Mesenchymal stem cell (in vitro differentiated cells and primary cell): ENCODE results near the gene ATP8B4.
A peak's percentile ranks its signal among the peaks of the same experiment; 100 is the strongest.
"Not testable (repeated sequence)": the region's sequence is repeated elsewhere in the genome, so short reads cannot be mapped to it uniquely, and the experiment has no call there.

Source experiments
- DNase-seq: peaks from one replicate; pipeline ENCODE4 v3.0.0-alpha.2; 2013
- H2AFZ ChIP-seq: one replicate; pipeline ENCODE4 v1.6.1; 2013; ENCODE audit warnings: low read depth, mild to moderate bottlenecking, control low read depth, inconsistent platforms, low read length, moderate library complexity
- H2AK5ac ChIP-seq: 2 replicates; pipeline ENCODE4 v1.6.1; 2013; ENCODE audit warnings: low read length, moderate library complexity, mild to moderate bottlenecking, inconsistent platforms; ENCODE audit not compliant: severe bottlenecking
- H2BK120ac ChIP-seq: one replicate; pipeline ENCODE4 v1.6.1; 2013; ENCODE audit warnings: low read depth, mild to moderate bottlenecking, inconsistent platforms, low read length, moderate library complexity
- H2BK12ac ChIP-seq, 2 experiments: one replicate each; pipeline ENCODE4 v1.6.1; 2013; ENCODE audit warnings: inconsistent platforms in 2 of 2, low read length in 2 of 2, mild to moderate bottlenecking in 2 of 2, moderate library complexity in 2 of 2, control low read depth in 1 of 2
- H2BK15ac ChIP-seq: one replicate; pipeline ENCODE4 v1.6.1; 2013; ENCODE audit warnings: mild to moderate bottlenecking, low read depth, inconsistent platforms; ENCODE audit not compliant: poor library complexity, severe bottlenecking
- H2BK5ac ChIP-seq: 2 replicates; pipeline ENCODE4 v1.6.1; 2013; ENCODE audit warnings: low read depth, mild to moderate bottlenecking, low read length, control low read depth, inconsistent platforms; ENCODE audit not compliant: poor library complexity, severe bottlenecking
- H3K14ac ChIP-seq, 2 experiments: one replicate each; pipeline ENCODE4 v1.6.1; 2013; ENCODE audit warnings: inconsistent platforms in 2 of 2, low read length in 2 of 2, control low read depth in 1 of 2, mild to moderate bottlenecking in 1 of 2, moderate library complexity in 1 of 2
- H3K18ac ChIP-seq, 2 experiments: one replicate each; pipeline ENCODE4 v1.6.1; 2013; ENCODE audit warnings: inconsistent platforms in 2 of 2, low read length in 2 of 2, control low read depth in 1 of 2, low read depth in 1 of 2, mild to moderate bottlenecking in 1 of 2
- H3K23ac ChIP-seq, 2 experiments: one replicate each; pipeline ENCODE4 v1.6.1; 2013; ENCODE audit warnings: inconsistent platforms in 2 of 2, low read length in 2 of 2, mild to moderate bottlenecking in 2 of 2, moderate library complexity in 2 of 2, control low read depth in 1 of 2
- H3K27ac ChIP-seq: 2 replicates; pipeline ENCODE4 v1.5.1; 2013; ENCODE audit warnings: mild to moderate bottlenecking, moderate library complexity, low read length, control low read depth, inconsistent platforms; ENCODE audit not compliant: poor library complexity, severe bottlenecking
- H3K27me3 ChIP-seq, 2 experiments: 2 replicates each; pipeline versions ENCODE4 v1.6.1 to v1.7.0; 2013; ENCODE audit warnings: low read length in 2 of 2, mild to moderate bottlenecking in 2 of 2, moderate library complexity in 2 of 2, control low read depth in 1 of 2, inconsistent platforms in 1 of 2; ENCODE audit not compliant: control insufficient read depth in 1 of 2, insufficient read depth in 1 of 2
- H3K36me3 ChIP-seq, 2 experiments: 2 replicates each; pipeline versions ENCODE4 v1.6.1 to v1.7.0; 2013; ENCODE audit warnings: low read length in 2 of 2, control low read depth in 1 of 2, inconsistent platforms in 1 of 2, low read depth in 1 of 2, mild to moderate bottlenecking in 1 of 2; ENCODE audit not compliant: insufficient read depth in 2 of 2, control insufficient read depth in 1 of 2
- H3K4ac ChIP-seq, 2 experiments: one replicate each; pipeline ENCODE4 v1.6.1; 2013; ENCODE audit warnings: inconsistent platforms in 2 of 2, low read length in 2 of 2, mild to moderate bottlenecking in 2 of 2, moderate library complexity in 2 of 2, control low read depth in 1 of 2, low read depth in 1 of 2
- H3K4me1 ChIP-seq: 2 replicates; pipeline ENCODE4 v1.6.1; 2013; ENCODE audit warnings: low read depth, low read length, control low read depth; ENCODE audit not compliant: control insufficient read depth, insufficient read depth
- H3K4me2 ChIP-seq: 2 replicates; pipeline ENCODE4 v1.6.1; 2013; ENCODE audit warnings: low read length, mild to moderate bottlenecking, inconsistent platforms; ENCODE audit not compliant: poor library complexity, severe bottlenecking
- H3K4me3 ChIP-seq, 2 experiments: 2 replicates each; pipeline versions ENCODE4 v1.5.1 to v1.7.0; 2013; ENCODE audit warnings: low read length in 2 of 2, mild to moderate bottlenecking in 2 of 2, control low read depth in 1 of 2, low read depth in 1 of 2; ENCODE audit not compliant: insufficient read depth in 1 of 2
- H3K79me1 ChIP-seq: replicated peaks from 2 replicates; pipeline ENCODE4 v1.6.1; 2013; ENCODE audit warnings: mild to moderate bottlenecking, control low read depth, low read length, inconsistent platforms; ENCODE audit not compliant: poor library complexity, severe bottlenecking
- H3K9ac ChIP-seq: 2 replicates; pipeline ENCODE4 v1.7.0; 2013; ENCODE audit warnings: mild to moderate bottlenecking, low read length, moderate library complexity
- H3K9me3 ChIP-seq: 2 replicates; pipeline ENCODE4 v1.7.0; 2013; ENCODE audit warnings: mild to moderate bottlenecking, low read length; ENCODE audit not compliant: control insufficient read depth
- H4K8ac ChIP-seq: one replicate; pipeline ENCODE4 v1.6.1; 2013; ENCODE audit warnings: inconsistent platforms, mild to moderate bottlenecking, low read length, moderate library complexity
- H4K91ac ChIP-seq: one replicate; pipeline ENCODE4 v1.6.1; 2013; ENCODE audit warnings: mild to moderate bottlenecking, low read length, inconsistent platforms
- WGBS: methylation state at CpG from one replicate; pipeline ENCODE4 v1.1.7; 2013; ENCODE audit warnings: mixed read lengths; 5-methylcytosine and 5-hydroxymethylcytosine counted together

The ATP8B4 gene

DNA sequence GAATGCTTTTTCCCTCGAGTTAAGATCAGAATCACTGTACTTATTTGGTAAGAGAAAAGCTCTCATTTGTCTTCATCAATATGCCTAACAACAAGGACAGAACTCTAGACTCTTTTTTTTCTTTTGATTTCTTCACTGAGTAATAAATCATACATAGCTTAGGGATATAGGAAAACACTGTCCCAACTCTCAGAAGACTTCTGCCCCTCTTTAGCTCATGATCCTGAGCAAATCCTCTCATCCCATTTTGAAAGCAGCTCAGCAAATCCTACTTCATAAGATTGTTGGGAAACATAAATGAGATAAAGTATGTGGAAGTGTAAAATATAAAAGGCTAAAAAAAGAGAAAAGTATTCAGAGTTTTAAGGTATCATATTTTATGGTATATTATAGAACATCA, 141.7 kb downstream of the ATP8B4 start:
- no peak overlapping the region for H2BK15ac ChIP-seq

DNA sequence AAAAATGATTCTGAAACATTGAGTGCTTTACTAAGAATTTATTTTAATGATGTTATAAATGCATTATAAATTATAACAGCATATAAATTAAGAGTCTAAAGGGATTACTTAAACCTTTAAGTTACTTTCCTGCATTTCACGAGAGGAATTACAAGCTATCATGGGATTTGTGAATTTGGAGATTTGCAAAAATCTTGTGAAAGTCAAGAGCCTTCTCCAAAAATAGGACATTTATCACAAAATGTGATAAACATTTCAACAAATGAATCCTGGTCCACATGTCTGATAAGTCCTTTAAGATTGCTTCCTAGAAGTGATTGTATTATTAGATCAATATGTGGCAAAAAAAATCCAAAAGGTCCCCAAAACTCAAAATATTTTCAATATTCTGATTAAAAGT, 154.5 kb downstream of the ATP8B4 start:
- WGBS = no CpG with 5 or more reads among the region's 1 CpG
- no peaks in the 10 kb centered on the region for H3K4me1 ChIP-seq
- no peak overlapping the region for H3K18ac ChIP-seq
- H2BK120ac ChIP-seq = no peak overlapping the region
- no peak overlapping the region for H4K91ac ChIP-seq
- no peak for DNase-seq
- H2AFZ ChIP-seq = no peak overlapping the region
- H3K27me3 ChIP-seq = no peaks in the 10 kb centered on the region
- H2AK5ac ChIP-seq = no peak overlapping the region
- no peak overlapping the region for H2BK15ac ChIP-seq
- no peak overlapping the region for H2BK12ac ChIP-seq
- peaks cover 13% of the 10 kb centered on the region for H3K9me3 ChIP-seq
- no peak overlapping the region for H3K23ac ChIP-seq
- H3K14ac ChIP-seq = no peak overlapping the region
- no peak overlapping the region for H3K4me2 ChIP-seq
- no peak overlapping the region for H2BK5ac ChIP-seq
- H3K79me1 ChIP-seq = no peaks in the 10 kb centered on the region
- no peaks in the 10 kb centered on the region for H3K36me3 ChIP-seq
- no peak overlapping the region for H3K4me3 ChIP-seq
- no peak overlapping the region for H3K27ac ChIP-seq
- no peak overlapping the region for H4K8ac ChIP-seq
- H3K9ac ChIP-seq = no peak overlapping the region
- H3K4ac ChIP-seq = no peak overlapping the region

More for the DNA sequence above, 141.7 kb downstream of the ATP8B4 start:
- no peak for DNase-seq
- Histone ChIP-seq H3K9ac (no peak overlapping the region), H3K4me1 (no peaks in the 10 kb centered on the region), H4K91ac (no peak overlapping the region), H3K14ac (no peak overlapping the region), H3K27ac (no peak overlapping the region), H3K4ac (no peak overlapping the region), H2BK120ac (no peak overlapping the region), H3K4me2 (no peak overlapping the region), H3K27me3 (no peaks in the 10 kb centered on the region), H3K23ac (no peak overlapping the region), H2BK5ac (no peak overlapping the region), H2BK12ac (no peak overlapping the region), H3K36me3 (no peaks in the 10 kb centered on the region), H3K4me3 (no peak overlapping the region), H2AFZ (no peak overlapping the region), H3K9me3 (no peaks in the 10 kb centered on the region), H4K8ac (no peak overlapping the region), H3K18ac (no peak overlapping the region), H2AK5ac (no peak overlapping the region), H3K79me1 (no peaks in the 10 kb centered on the region)
- WGBS = no CpG with 5 or more reads among the region's 1 CpG

DNA sequence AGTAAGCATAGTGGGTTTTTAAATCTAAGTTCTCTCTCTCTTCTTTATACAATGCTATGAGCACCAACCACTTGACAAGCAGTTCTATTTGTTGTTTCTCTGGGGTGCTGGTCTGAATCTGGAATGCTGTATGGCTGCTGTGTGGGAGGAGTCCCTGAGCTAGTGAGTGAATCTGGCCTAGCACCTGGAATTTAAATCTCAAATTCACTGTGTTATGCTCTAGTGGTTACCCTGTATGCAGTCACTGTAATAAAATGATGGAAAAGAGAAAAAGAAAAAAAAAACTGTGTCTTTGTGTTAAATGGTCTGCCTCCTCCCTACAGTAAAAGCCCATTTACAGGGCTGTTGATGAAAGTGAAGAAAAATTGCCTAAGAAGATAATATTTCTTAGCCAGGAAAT, 155.0 kb downstream of the ATP8B4 start:
- Histone ChIP-seq H2BK5ac (no peak overlapping the region), H3K79me1 (no peaks in the 10 kb centered on the region), H3K4me2 (no peak overlapping the region), H2AFZ (no peak overlapping the region), H3K18ac (no peak overlapping the region), H3K4me3 (no peak overlapping the region), H3K9ac (peak overlapping the region; percentile 41), H2BK12ac (no peak overlapping the region), H2BK120ac (no peak overlapping the region), H2BK15ac (no peak overlapping the region), H3K36me3 (no peaks in the 10 kb centered on the region), H2AK5ac (no peak overlapping the region), H3K27ac (no peak overlapping the region), H3K27me3 (no peaks in the 10 kb centered on the region), H4K91ac (no peak overlapping the region), H3K4me1 (no peaks in the 10 kb centered on the region), H3K9me3 (peaks cover 15% of the 10 kb centered on the region), H3K23ac (no peak overlapping the region), H3K14ac (no peak overlapping the region), H4K8ac (no peak overlapping the region), H3K4ac (no peak overlapping the region)
- no peak for DNase-seq

DNA sequence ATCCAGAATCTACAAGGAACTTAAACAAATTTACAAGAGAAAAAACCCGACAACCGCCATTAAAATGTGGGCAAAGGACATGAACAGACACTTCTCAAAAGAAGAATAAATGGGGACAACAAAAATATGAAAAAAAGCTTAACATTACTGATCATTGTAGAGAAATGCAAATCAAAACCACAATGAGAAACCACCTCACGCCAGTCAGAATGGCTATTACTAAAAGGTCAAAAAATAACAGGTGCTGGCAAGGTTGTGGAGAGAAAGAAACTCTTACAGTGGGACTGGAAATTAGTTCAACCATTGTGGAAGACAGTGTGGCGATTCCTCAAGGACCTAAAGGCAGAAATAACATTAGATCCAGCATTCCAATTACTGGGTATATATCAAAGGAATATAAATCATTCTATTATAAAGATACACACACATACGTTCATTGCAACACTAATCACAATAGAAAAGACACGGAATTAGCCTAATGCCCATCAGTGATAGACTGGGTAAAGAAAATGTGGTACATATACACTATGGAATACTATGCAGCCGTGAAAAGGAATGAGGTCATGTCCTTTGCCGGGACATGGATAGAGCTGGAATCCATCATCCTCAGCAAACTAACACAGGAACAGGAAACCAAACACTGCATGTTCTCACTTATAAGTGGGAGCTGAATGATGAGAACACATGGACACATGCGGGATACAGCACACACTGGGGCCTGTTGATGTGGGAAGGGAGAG, 155.8 kb downstream of the ATP8B4 start:
- H3K79me1 ChIP-seq = not testable (repeated sequence)
- 63% methylated on average over 3 of the region's 9 CpGs for WGBS

More for the DNA sequence above, 155.8 kb downstream of the ATP8B4 start:
- not testable (repeated sequence) for H3K4ac ChIP-seq, H2AK5ac ChIP-seq, H2BK12ac ChIP-seq, H3K18ac ChIP-seq, H3K4me3 ChIP-seq, H3K4me2 ChIP-seq, H2AFZ ChIP-seq, H4K91ac ChIP-seq, H3K27me3 ChIP-seq, H3K27ac ChIP-seq, H3K23ac ChIP-seq, DNase-seq, H2BK120ac ChIP-seq, H3K9ac ChIP-seq, H3K36me3 ChIP-seq, H3K14ac ChIP-seq, H4K8ac ChIP-seq, H3K4me1 ChIP-seq, H2BK5ac ChIP-seq, H2BK15ac ChIP-seq
- peaks cover 12% of the 10 kb centered on the region for H3K9me3 ChIP-seq
